ENCODE results near the gene HIGD1B.

GRCh38 chr17:44889003-44889402 lies 41.3 kb downstream of the HIGD1B start:
- TF ChIP-seq POLR2AphosphoS5 (IDR thresholded peaks at IDR 0.05) (no peak), POLR2A (IDR thresholded peaks at IDR 0.05) (no peak)
- TF ChIP-seq, protein P1, sequence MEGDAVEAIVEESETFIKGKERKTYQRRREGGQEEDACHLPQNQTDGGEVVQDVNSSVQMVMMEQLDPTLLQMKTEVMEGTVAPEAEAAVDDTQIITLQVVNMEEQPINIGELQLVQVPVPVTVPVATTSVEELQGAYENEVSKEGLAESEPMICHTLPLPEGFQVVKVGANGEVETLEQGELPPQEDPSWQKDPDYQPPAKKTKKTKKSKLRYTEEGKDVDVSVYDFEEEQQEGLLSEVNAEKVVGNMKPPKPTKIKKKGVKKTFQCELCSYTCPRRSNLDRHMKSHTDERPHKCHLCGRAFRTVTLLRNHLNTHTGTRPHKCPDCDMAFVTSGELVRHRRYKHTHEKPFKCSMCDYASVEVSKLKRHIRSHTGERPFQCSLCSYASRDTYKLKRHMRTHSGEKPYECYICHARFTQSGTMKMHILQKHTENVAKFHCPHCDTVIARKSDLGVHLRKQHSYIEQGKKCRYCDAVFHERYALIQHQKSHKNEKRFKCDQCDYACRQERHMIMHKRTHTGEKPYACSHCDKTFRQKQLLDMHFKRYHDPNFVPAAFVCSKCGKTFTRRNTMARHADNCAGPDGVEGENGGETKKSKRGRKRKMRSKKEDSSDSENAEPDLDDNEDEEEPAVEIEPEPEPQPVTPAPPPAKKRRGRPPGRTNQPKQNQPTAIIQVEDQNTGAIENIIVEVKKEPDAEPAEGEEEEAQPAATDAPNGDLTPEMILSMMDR (IDR thresholded peaks at IDR 0.05): no peak
